Testis (tissue), 3 donors: ENCODE results near the gene FAM83C. TPM values are rescaled to one million over a fixed set of nuclear protein-coding genes. Genes with fewer than 3 reads are reported as not detected.

Experiments used
- DNase-seq: peaks from one replicate; pipeline ENCODE4 v3.0.0-alpha.2; 2019
- H3K27ac ChIP-seq, 2 donors: fragments of 200-600 bp; sonication (generic); one replicate each; pipeline ENCODE4 v1.5.1; 2019
- H3K27me3 ChIP-seq: fragments of 200-600 bp; sonication (generic); one replicate; pipeline ENCODE4 v1.5.1; 2019
- H3K36me3 ChIP-seq: fragments of 200-600 bp; sonication (generic); one replicate; pipeline ENCODE4 v1.5.1; 2017; ENCODE audit warnings: low read depth; ENCODE audit errors: missing control alignments
- H3K4me1 ChIP-seq: fragments of 200-600 bp; sonication (generic); one replicate; pipeline ENCODE4 v1.5.1; 2019
- H3K4me3 ChIP-seq, 2 donors: fragments of 200-600 bp; sonication (generic); one replicate each; pipeline ENCODE4 v1.5.1; 2017 to 2019
- H3K9me3 ChIP-seq: fragments of 200-600 bp; sonication (generic); one replicate; pipeline ENCODE4 v1.5.1; 2017
- CTCF ChIP-seq, 3 experiments: fragments of 450-650 bp in 2 of 3; fragments of 200-600 bp in 1 of 3; sonication (generic) in 1 of 3; IDR thresholded peaks; one replicate each; pipeline ENCODE4 v1.5.1; 2016 to 2019; ENCODE audit warnings: antibody characterized with exemption in 3 of 3, mild to moderate bottlenecking in 2 of 3, moderate library complexity in 1 of 3
- POLR2A ChIP-seq: fragments of 450-650 bp; IDR thresholded peaks from one replicate; pipeline ENCODE4 v1.6.1; 2017; ENCODE audit warnings: antibody characterized with exemption, mild to moderate bottlenecking, moderate library complexity
- WGBS, 2 donors: methylation state at CpG; one replicate each; pipeline ENCODE4 v1.1.5; 2018; 5-methylcytosine and 5-hydroxymethylcytosine counted together
- intact Hi-C: fragments of 100-400 bp; cut with DNase I; formaldehyde crosslinking; loops from one replicate; pipeline ENCODE4 v1.15.1; 2023; ENCODE audit warnings: low total_unique reads
- polyA plus RNA-seq: library from polyadenylated mRNA; stranded (reverse); fragments of 350-450 nt; fragmentation: Illumina TruSeq; extraction: RNeasy Lipid Tissue Mini Kit (QIAGEN cat#74804); gene quantifications from one replicate; pipeline ENCODE4 v1.2.3, GENCODE V29; 2014; ENCODE audit warnings: low read depth, low replicate concordance; ENCODE audit not compliant: insufficient read depth
- total RNA-seq, 2 donors: library from RNA; depleted of rRNA; stranded (reverse); fragments of >200 nt; gene quantifications; one replicate each; pipeline ENCODE4 v1.2.3, GENCODE V29; 2016

The FAM83C gene
- total and polyA plus RNA-seq, 3 donors from 2014 or later: 0.39 to 0.96 (median 0.43) TPM

DNA sequence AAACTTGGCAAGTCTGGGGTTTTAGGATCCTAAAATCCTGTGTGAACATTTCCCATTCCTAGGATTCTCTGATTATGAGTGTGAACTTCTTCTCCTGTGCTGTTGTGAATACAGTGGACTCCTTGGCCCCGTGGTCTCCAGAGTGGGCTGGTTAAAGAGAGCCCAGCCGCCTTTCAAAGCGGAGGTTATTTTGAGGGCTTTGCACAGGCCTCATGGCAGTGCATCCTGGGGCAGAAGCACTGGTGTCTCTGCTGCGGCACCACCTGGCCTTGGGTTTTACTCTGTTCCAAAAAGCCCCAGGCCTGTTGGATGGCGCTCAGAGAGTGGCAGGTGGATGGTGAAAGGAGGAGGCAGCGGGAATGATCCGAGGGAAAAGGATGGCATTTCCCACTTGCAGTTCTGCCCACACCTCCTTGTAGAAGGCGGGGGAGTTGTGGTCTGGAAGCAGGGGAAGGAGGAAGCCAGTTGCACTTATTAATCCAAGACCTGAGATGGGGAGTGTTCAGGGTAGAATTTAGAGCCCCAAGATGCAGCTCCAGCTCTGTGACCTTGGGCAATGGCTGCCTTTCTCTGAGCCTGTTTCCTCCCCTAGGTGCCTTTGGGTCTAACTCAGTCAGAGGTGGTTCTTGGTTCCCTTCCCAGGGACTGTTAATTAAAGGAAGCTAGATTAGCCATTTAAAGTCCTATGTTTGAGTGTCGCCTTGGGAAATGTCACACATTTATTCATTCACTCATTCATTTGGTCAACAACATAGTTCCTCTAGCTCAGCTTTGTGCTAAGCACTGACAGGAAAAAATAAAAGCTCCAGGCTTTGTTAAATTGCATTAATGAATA, 43.4 kb downstream of the FAM83C start:
- Histone ChIP-seq H3K9me3 (no peaks in the 10 kb centered on the region), H3K4me3 (no peak overlapping the region), H3K4me1 (no peaks in the 10 kb centered on the region), H3K27me3 (no peaks in the 10 kb centered on the region), H3K36me3 (no peaks in the 10 kb centered on the region), H3K27ac (no peak overlapping the region)
- no peak for TF ChIP-seq POLR2A
- TF ChIP-seq CTCF (IDR thresholded peaks at IDR 0.05): no peak
- intact Hi-C loops: no loop called here
- WGBS, 2 donors: 77 to 79% methylated on average over 9 of the region's 9 CpGs
- no peak for DNase-seq

GRCh38 chr20:35246723-35247122, 45.5 kb downstream of the FAM83C start:
- intact Hi-C loops: no loop called here
- no peaks in the 10 kb centered on the region for H3K9me3 ChIP-seq
- H3K4me1 ChIP-seq: no peaks in the 10 kb centered on the region
- TF ChIP-seq POLR2A (no peak), CTCF (IDR thresholded peaks at IDR 0.05) (no peak)
- no peak overlapping the region for H3K27ac ChIP-seq
- DNase-seq: no peak
- WGBS, 2 donors: 92 to 95% methylated on average over 12 of the region's 12 CpGs
- H3K4me3 ChIP-seq: no peak overlapping the region
- no peaks in the 10 kb centered on the region for H3K27me3 ChIP-seq
- H3K36me3 ChIP-seq: no peaks in the 10 kb centered on the region

DNA sequence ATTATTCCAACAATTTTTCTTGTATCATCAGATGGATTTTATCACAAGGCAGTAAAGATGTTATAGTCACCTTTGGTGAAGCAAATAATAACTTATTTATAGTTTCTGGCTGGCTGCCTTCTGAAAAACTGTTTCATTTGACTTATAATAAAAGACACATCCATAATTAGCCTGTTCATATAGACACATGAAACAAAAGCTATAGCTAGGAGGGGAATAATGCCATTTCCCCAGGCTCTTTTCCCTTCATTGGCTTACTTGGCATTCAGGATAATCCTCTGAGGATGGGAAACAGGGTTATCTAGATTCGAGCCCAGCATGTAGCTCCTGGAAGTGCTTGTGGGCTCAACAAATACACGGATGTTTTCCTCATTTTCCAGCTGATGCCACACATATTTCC, 48.2 kb downstream of the FAM83C start:
- no peaks in the 10 kb centered on the region for H3K9me3 ChIP-seq
- no peaks in the 10 kb centered on the region for H3K36me3 ChIP-seq
- WGBS, 2 donors: 69 to 73% methylated on average over 2 of the region's 2 CpGs
- H3K4me1 ChIP-seq: no peaks in the 10 kb centered on the region
- DNase-seq: no peak
- no peak overlapping the region for H3K27ac ChIP-seq
- intact Hi-C loops: no loop called here
- no peak overlapping the region for H3K4me3 ChIP-seq
- no peaks in the 10 kb centered on the region for H3K27me3 ChIP-seq
- TF ChIP-seq CTCF (IDR thresholded peaks at IDR 0.05): no peak
- TF ChIP-seq POLR2A: no peak

GRCh38 chr20:35243317-35243716, 48.9 kb downstream of the FAM83C start:
- H3K4me3 ChIP-seq: no peak overlapping the region
- no peaks in the 10 kb centered on the region for H3K9me3 ChIP-seq
- H3K36me3 ChIP-seq: no peaks in the 10 kb centered on the region
- WGBS, 2 donors: 68 to 70% methylated on average over 2 of the region's 2 CpGs
- intact Hi-C loops: no loop called here
- TF ChIP-seq CTCF (IDR thresholded peaks at IDR 0.05) (no peak), POLR2A (no peak)
- H3K27ac ChIP-seq: no peak overlapping the region
- no peaks in the 10 kb centered on the region for H3K27me3 ChIP-seq
- DNase-seq: no peak
- no peaks in the 10 kb centered on the region for H3K4me1 ChIP-seq

DNA sequence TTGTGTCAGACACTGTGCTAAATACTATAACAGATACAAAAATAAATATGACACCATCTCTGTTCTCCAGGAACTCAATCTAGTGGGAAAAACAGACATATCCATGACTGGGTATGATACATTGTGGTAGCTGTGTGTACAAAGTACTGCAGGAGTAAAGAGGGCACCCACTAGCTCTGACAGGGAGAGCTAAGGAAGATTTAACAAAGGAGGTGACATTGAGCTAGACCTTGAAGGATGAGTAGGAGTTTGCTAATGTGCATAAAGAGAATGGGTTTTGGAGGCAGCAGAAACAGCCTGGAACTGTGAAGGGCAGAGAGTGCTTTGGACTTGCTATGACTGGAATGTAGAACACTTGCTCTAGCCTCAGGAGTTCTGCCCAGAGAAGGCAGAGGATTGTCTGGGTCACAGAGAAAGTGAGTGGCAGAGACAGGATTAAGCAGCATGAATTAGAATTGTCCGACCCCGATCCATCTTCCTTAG, 51.4 kb downstream of the FAM83C start:
- no peak for DNase-seq
- no peaks in the 10 kb centered on the region for H3K36me3 ChIP-seq
- intact Hi-C loops: no loop called here
- no peak overlapping the region for H3K27ac ChIP-seq
- TF ChIP-seq POLR2A (no peak), CTCF (IDR thresholded peaks at IDR 0.05) (no peak)
- H3K27me3 ChIP-seq: no peaks in the 10 kb centered on the region
- H3K4me3 ChIP-seq: no peak overlapping the region
- WGBS, 2 donors: 84 to 87% methylated on average over 2 of the region's 2 CpGs
- no peaks in the 10 kb centered on the region for H3K4me1 ChIP-seq
- no peaks in the 10 kb centered on the region for H3K9me3 ChIP-seq
